ENCODE data around the gene RUNX1.
"Not testable (repeated sequence)": the region's sequence is repeated elsewhere in the genome, so short reads cannot be mapped to it uniquely, and the experiment has no call there.

The RUNX1 gene

GRCh38 chr21:35014302-35015041, 34.6 kb downstream of the RUNX1 start:
- DNase-seq, result no peak

GRCh38 chr21:35011681-35012080, 37.4 kb downstream of the RUNX1 start:
- no peak for DNase-seq

GRCh38 chr21:35010447-35010846, 38.7 kb downstream of the RUNX1 start:
- DNase-seq, result no peak

- no peak for DNase-seq
Observed at GRCh38 chr21:35007348-35007747, 41.8 kb downstream of the RUNX1 start.

- no peak for DNase-seq
Observed at GRCh38 chr21:35006771-35007170, 42.3 kb downstream of the RUNX1 start.

GRCh38 chr21:35006248-35006647, 42.9 kb downstream of the RUNX1 start:
- no peak for DNase-seq

- no peak for DNase-seq
Observed at GRCh38 chr21:35005560-35006224, 43.4 kb downstream of the RUNX1 start.

- no peak for DNase-seq
Observed at GRCh38 chr21:35005077-35005476, 44.0 kb downstream of the RUNX1 start.

GRCh38 chr21:35004314-35004713, 44.8 kb downstream of the RUNX1 start:
- DNase-seq, result no peak

- DNase-seq, result no peak
Observed at GRCh38 chr21:35002879-35003722, 46.0 kb downstream of the RUNX1 start.

GRCh38 chr21:34999397-34999941, 49.6 kb downstream of the RUNX1 start:
- DNase-seq, result no peak

- no peak for DNase-seq
Observed at GRCh38 chr21:34998176-34998575, 50.9 kb downstream of the RUNX1 start.

- no peak for DNase-seq
Observed at GRCh38 chr21:34997294-34997693, 51.8 kb downstream of the RUNX1 start.

- DNase-seq, result no peak
Observed at GRCh38 chr21:34996304-34997101, 52.6 kb downstream of the RUNX1 start.

GRCh38 chr21:34995979-34996303, 53.2 kb downstream of the RUNX1 start:
- DNase-seq, result no peak

GRCh38 chr21:34994766-34995631, 54.1 kb downstream of the RUNX1 start:
- DNase-seq, result no peak

- not testable (repeated sequence) for DNase-seq
Observed at GRCh38 chr21:34993521-34993921, 55.6 kb downstream of the RUNX1 start.

- no peak for DNase-seq
Observed at GRCh38 chr21:34992736-34993398, 56.2 kb downstream of the RUNX1 start.

GRCh38 chr21:34992180-34992579, 56.9 kb downstream of the RUNX1 start:
- no peak for DNase-seq

GRCh38 chr21:34991366-34991957, 57.6 kb downstream of the RUNX1 start:
- no peak for DNase-seq

GRCh38 chr21:34990842-34991241, 58.3 kb downstream of the RUNX1 start:
- DNase-seq, result no peak
